Amygdala (tissue), 56 donors: ENCODE results near the gene PSTPIP1.
A peak's percentile ranks its signal among the peaks of the same experiment; 100 is the strongest.

Experiments
- DNase-seq, 56 donors: peaks; one replicate each; lab custom pipeline; 2025; lab: John Stamatoyannopoulos, UW

The PSTPIP1 gene

DNA sequence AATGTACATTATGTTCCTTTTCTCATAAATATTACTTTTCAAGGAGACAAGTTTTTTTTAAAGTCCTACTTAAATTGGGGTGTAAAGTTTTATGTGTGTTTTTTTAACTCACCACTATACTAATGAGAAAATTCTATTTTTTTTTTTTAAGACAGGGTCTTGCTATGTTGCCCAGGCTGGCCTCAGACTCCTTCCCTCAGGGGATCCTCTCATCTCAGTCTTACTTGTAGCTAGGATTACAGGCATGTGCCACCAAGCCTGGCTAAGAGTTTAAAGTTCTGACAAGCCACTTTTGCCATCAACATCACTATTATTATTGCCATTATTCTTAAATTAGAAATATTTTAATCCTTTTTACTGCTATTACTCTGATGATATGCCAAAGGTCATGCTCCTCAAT is 68.3 kb downstream of the PSTPIP1 start:
- DNase-seq = no peak

DNA sequence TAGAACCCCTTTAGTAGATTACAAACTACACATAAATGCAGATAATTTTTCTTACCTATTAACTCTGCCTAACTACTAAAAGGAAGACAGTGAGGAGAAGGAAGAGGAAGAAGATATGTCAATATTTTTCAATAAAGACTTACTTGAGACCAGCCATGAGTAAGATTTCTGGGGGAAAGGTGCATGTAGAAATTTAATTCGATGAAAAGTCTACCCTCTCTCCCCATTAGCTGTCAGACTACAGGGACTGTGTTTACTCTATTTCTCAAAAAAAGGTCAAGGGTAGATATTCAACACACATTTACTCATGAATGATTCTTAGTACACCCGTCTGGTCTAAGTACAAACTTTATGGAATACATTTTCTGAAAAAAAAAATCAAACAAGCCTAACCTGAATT is 69.1 kb downstream of the PSTPIP1 start:
- DNase-seq = no peak

DNA sequence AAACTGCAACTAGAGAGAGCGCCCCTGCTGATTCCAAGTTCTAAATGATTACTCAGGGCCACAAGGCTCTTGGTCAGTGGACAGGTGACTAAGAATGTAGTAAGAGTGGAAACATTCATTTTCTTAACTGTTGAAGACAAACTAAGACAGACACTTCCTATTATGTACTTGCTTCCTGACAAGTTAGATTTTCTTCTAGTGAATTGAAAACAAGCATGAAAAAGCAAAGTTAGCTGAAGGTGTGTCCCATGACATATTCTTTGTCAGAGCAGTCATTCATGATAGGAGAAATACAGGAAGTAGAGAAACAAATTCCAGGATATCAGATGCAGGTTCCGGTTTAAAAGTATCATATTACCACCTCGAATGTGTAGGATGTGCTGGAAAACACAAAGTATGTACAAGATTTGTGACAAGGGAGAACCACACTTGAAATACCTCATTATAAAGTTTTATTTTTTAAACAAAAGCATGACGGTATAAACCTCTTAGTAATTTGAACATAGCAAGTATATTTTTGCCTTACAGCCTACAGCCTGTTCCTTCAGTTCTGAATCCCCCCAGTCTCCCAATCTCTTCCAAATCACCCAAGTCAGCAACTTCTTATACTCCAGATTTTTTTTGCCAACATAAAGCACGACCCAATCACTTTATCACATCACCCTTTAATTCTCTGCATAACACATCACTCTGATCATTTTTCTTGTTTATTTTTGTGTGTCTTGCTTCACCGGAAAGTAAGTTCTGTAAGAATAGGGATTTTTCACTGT is 69.8 kb downstream of the PSTPIP1 start:
- DNase-seq = no peak

DNA sequence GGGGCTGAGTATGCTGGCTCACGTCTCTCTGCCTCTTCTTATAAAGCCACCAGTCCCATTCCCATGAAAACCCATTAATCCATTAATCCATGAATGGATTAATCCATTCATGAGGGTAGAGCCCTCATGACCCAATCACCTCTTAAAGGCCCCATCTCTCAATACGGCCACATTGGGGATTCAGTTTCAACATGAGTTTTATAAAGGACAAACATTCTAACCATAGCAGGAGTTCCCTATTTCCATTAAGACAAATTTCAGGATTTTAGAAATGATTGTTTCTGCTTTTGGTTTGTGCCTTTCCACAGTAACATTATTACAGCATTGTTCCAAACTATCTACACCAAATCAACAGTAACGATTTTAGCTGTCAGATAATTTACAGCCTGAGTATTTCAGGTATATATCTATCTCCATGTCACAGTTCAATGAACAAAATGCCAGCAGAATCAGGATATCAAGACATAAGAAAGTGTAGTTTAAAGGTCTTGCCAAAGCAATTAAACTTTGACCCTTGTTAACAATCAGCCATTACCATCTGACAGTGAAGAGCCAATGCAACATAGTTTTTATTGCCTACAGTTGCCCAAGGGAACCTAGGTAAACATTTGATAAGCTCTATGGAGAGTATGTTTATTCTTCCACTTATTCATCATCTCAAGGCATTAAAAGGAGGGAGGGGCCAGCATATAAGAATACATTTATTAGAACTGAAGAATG is 72.2 kb downstream of the PSTPIP1 start:
- no peak for DNase-seq

DNA sequence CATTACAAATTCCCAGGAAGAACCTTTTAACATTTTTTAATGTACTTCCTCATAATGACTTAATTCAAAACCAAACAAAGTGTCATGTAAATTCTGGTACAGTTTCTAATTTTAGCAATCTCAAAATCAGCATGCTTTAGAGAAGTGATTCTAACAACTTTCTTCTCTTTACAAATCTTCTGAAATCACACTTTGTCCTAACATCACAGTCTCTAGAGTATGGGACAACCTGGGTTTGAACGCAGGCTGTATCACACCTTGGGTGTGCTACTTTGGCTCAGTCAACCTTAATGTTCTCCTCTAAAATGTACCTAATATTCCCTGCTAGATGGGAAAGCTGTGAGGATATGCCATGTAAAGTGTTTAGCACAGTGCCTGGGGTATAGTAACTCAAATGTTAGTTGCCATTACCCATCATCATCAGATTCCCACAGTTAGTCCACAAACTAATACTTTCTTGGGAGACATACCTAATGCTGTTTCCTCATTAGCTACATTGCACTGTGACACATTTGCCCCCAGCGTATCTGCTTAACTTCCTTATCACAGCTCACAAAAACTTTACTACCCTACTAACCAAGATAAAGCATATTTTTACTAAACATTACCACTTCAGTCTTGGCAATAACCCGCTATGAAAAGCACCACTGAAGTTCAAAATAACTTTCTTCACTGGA is 72.9 kb downstream of the PSTPIP1 start:
- DNase-seq = no peak

DNA sequence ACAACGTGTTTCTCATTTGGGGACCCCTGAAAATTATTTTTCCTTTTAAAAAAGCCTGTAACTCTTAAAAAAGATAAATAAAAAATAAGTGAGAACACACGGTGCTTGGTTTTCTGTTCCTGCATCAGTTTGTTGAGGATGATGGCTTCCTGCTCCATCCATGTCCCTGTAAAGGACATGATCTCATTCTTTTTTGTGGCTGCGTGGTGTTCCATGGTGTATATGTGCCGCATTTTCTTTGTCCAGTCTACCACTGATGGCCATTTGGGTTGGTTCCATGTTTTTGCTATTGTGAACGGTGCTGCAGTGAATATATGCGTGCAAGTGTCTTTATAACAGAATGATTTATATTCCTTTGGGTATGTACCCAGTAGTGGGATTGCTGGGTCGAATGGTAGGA is 73.7 kb downstream of the PSTPIP1 start:
- no peak for DNase-seq

DNA sequence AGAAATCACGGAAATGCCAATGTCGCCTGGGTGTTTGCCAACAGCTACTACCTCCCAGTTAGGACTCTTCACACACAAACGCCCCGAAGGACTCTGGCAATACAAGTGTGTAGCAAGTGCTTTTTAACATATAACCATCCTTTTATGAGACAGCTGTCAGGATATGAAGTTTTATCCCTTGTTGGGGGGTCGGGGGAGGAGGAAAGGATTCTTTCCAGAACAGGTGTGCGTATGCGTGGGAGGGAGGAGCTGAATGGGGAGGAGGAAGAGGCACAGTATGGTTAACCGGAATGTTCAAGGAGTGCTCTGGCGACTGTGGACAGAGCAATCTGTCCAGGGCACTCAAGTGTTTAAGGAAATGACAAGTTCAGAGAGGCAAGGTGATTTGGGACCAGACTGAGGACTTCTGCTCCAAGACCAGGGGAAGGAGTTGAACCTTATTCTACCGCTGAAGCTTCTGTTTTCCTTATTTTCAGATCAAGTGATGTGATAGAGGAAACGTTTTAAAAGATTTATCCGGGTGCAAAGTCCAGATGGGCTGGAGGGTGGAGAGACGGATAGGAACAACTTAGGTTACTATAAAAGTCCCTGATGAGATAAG is 74.7 kb downstream of the PSTPIP1 start:
- DNase-seq = peak in 1 of 56 donors; percentile 12

DNA sequence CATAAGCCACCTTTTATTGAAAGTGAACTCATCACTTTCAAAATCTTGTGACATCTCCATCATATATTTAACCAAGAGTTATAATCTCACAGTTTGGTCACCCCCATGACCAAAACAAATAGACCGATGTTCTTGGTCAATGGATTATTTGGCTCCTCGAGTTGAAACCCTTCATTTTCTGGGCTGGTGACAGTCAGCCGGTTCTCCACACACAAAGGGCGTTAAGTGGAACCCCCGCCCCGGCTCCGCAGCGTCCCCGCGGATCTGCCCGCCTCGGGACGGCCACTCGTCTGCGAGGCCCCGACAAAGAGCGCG is 75.2 kb downstream of the PSTPIP1 start:
- DNase-seq = no peak

DNA sequence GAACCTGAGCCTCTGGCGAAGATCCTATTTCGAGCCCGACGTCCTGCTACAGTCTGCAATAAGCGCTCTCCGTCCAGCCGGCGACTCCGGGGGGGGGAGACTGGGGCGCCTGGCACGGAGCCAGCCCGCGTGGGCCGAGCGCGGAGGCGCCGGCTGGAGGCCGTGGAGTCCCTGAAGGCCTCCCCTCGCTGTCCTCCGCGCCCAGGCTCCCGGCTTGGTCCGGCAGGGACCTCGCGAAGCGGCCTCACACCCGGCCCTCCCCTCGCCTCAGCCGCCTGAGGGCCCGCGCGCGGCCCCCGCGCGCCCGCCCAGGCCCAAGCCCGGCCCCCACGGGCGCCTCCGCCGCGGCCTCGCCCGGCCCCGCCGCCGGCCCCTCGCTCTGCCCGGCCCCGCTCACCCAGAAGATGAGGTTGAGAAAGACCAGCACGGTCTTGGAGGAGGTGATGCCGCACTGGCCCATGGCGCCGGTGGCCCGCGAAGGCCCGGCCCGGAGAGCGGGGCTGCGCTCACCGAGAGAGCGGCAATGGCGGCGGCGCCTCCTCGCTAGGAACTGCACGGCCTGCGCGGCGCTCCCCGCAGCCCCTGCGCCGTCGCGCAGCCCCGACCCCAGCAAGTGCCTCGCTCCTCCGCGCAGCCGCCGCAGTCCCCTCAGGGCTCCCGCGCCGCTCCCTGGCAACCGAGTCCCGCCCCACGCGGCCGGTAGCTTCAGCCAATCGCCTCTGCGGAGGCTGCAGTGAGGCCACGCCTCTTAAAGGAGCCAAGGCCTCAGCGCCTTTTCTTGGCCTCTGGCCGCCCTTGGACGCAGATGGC is 75.8 kb downstream of the PSTPIP1 start, which contains the start of gene TSPAN3:
TSS of gene TSPAN3 (minus strand) at position 615 of the 810 bp plus-strand sequence. CDS start at position 460, 155 bp downstream.
- DNase-seq = peak; percentile 19 to 94 (median 86)

DNA sequence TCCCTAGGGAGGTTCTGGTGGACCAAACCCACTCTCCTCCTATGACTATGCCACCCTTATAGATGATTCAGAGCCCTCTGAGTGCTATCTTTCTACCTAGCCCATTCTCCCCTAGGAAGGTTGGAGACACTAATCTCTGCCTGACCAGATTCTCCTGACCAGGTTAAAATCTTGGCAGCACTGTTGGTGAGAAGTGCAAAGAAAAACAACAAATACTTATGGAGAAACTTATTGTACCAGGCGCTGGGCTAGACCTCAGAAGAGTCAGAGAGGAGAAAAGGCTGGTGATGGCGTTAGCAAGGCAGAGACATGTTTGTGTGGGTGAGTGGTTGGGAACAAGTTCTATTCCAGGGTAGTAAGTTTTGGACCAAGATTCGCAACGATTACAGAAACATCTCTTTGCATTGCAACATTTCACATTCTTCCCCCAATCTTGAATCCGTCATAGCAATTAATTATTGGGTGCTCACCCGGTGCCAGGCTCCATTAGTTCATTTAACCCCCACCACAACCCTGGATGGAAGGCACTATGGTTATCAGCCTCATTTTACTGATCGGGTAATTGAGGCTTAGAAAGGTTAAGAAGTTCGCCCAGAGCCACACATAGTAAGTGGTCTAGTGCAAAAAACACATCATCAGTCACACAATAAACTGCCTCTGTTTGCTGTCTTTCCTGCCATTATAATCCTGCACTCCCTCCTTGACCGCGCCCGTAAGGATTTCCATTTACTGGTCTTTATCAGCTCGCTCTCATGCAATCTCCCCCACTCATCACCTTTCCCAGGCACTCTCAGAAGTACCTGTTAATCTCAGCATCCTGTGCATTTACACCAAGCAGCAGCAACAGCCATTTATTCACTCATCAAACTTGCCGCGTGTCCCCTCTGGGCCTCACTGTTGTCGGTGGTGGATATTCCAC is 76.6 kb downstream of the PSTPIP1 start:
- no peak for DNase-seq

DNA sequence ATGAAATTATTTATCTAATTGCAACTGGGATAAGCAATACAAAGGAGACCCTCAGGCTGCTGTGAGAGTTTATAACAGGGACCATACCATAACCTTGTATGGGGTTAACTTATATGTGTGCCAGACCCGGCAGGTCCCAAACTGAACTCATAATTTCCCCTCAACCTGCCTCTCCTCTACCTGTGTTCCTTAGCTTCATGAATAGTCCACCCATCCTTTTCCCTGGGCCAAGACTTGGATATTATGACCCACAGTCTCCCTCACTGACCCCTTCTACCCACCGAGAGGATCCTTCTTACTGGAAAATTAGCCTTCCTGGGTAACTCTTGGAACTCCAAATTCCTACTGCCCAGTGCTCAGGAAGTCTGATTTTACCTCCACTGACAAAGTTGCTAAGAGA is 79.4 kb downstream of the PSTPIP1 start:
- DNase-seq = no peak

DNA sequence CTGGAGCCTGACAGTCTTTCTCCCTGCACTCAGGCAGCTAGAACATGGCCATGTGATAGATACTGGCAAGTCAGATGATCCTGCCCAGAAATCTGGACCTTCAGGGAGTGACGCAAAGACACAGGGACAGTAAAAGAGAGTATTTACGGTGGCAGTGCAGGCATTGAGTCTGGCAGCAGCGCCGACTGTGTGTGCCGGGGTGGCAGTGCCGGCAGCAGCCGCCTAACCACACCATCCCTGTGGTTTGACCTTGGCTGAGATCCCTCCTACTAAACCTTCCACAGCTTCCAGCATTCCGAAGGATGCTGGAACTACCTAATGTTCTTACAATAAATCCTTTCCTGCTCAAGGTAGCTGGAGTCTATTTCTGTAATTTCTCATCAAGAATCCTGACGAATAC is 80.6 kb downstream of the PSTPIP1 start:
- peak in 28 of 56 donors; percentile 16 to 69 (median 37) for DNase-seq

DNA sequence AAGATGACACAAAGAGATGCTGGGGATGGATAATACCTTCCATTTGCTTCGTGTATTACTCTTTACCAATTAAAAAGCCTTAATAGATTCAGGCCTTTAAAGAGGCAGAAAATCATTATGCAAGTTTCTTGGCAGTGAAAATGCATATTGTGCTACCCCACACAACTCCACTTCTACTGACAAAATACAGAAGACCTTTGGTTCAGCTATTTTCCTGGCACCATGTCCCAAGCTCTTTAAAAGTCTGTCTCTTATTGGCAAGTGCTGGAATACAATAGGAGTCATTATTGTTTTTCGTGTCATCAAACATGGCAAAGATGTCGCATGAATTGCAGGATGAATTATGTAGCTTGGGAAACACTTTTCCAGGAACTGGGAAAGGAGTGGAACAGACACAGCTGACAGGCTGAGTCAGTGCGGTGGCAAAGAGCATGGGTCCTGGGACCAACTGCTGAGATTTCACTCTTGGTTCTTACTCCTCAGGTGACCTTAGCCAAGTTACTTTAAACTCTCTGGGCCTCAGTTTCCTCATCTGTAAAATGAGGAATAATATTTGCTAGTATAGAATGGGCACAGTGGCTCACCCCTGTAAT is 81.5 kb downstream of the PSTPIP1 start:
- DNase-seq = peak in 4 of 56 donors; percentile 6 to 40 (median 22)

DNA sequence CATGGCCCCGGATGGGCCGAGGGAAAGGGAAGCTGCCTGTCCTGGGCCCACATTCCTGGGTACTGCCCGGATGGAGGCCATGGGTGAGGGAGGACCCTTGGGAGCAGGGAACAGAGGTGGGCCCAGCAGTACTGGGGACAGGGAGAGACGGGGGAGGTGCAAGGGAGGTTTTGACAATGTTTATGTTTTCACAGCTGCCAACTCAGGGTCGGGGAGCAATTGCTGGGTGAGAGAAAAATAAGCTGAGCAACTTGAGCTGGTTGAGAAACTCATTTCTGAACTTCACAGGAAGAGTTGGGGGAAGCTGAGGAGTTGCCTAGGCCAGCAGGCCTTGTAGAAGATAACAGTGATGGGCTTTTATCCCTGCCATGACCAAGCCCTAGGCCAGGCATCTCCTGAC is 87.0 kb downstream of the PSTPIP1 start:
- no peak for DNase-seq

DNA sequence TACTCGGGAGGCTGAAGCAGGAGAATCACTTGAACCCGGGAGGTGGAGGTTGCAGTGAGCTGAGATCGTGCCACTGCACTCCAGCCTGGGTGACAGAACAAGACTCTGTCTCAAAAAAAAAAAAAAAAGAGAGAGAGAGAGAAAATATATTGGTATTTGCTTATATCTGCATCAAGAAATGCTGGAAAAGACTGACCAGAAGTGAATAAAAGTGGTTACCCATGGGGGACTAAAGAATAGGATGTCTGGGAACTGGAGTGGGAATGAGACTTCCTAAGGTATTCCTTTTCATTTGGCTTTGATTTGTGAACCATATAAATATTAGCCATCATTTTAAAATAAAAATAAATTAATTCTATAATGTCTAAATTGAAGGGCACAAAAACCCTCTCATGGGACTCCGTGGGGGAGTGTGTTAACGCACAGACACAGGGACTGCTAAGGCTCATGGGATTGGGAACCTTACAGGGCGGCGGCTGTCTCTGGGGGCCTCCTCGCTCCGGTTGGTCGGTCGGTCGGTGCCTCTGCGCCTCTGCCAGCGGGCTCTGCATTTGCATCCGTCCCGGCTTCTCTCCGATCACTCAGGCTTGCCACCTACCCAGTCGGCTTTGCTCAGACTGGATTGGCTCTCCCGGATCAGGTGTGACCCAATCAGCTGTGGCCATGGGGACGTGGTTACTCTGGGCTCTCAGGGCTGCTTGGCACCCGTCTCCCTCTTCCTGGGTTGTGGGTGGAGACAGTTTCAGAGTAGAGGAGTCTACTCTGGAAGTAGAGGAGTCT is 88.6 kb downstream of the PSTPIP1 start:
- peak in 51 of 56 donors; percentile 12 to 88 (median 70) for DNase-seq

DNA sequence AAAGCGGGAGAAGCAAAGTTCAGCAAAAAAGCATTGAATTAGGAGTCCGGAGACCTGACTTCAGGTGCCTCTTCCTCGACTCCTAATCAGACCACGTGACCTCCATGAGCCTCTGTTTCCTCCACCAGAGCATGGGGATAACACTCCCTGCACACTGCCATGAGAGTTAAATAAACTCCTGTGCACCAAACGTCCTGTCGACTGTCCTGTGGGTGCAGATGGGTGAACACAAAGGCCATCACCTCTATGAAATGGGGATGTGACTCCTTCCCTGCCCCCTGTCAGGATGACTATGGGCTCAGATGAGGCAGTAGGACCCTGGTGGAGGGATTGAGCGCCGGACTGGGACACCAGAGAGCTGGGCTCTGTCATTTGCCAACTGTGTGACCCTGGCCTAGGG is 89.5 kb downstream of the PSTPIP1 start:
- DNase-seq = no peak

DNA sequence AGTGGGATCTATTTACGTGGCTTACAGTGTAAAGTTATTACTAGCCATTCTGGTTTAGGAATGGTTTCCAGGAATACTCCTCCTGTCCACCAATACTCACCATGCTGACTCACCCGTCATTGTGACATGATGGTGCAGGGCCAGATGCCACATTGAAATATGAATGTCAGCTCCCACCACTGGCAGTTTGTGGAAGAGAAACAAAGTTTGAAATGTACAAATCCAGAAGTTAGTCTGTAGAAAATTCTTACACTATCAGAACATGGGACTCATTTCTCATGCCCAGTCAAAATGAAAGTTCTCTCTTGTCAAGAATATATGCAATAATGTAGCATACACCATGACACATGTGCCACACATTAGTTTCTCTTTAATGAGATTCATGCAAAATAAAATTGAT is 90.4 kb downstream of the PSTPIP1 start:
- peak in 1 of 56 donors; percentile 6 for DNase-seq
